IPS DF 6.9 (cell line): ENCODE data around the gene RRH.

Experiments used
- DNase-seq: peaks from one replicate; pipeline ENCODE4 v3.0.0-alpha.2; 2013; ENCODE audit warnings: low read depth, low spot score
- H3K27ac ChIP-seq: one replicate; pipeline ENCODE4 v1.5.1; 2013; ENCODE audit warnings: low read length, control low read depth
- H3K27me3 ChIP-seq: 2 replicates; pipeline ENCODE4 v1.6.1; 2013; ENCODE audit warnings: mild to moderate bottlenecking, low read length; ENCODE audit not compliant: control insufficient read depth, insufficient read depth
- H3K36me3 ChIP-seq: 2 replicates; pipeline ENCODE4 v1.6.1; 2013; ENCODE audit warnings: low read length; ENCODE audit not compliant: control insufficient read depth, insufficient read depth
- H3K4me1 ChIP-seq: 2 replicates; pipeline ENCODE4 v1.6.1; 2013; ENCODE audit warnings: low read length; ENCODE audit not compliant: control insufficient read depth, insufficient read depth
- H3K4me3 ChIP-seq: 2 replicates; pipeline ENCODE4 v1.5.1; 2013; ENCODE audit warnings: mild to moderate bottlenecking, low read length
- H3K9me3 ChIP-seq: 2 replicates; pipeline ENCODE4 v1.6.1; 2013; ENCODE audit warnings: low read length, inconsistent platforms; ENCODE audit not compliant: control insufficient read depth, insufficient read depth
- WGBS: extraction: QIAGEN DNeasy Blood & Tissue Kit; methylation state at CpG from one replicate; pipeline ENCODE4 v1.1.7; 2013; ENCODE audit warnings: mixed read lengths, missing lambda C conversion rate; ENCODE audit not compliant: insufficient read length, insufficient coverage; 5-methylcytosine and 5-hydroxymethylcytosine counted together

The RRH gene

DNA sequence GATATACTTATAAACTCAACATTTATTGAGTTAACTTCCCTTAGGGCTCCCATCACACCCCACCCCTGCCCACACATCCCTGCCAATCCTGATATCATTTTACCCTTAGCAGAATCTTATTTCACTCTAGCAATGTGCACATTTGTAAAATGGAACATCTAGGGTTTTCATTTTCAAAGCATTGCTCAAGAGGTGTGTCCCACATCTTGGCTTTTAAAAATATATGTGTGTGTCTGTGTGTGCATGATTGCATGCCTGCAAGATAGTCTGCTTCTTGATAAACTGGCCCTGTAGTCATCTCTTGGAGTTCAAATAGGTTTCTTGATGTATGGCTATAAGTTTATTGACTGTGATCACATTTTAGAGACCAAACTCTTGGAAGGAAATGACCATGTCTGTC is 58.5 kb downstream of the RRH start:
- Histone ChIP-seq H3K27me3 (no peaks in the 10 kb centered on the region), H3K27ac (no peak overlapping the region), H3K4me3 (no peak overlapping the region), H3K9me3 (no peaks in the 10 kb centered on the region), H3K36me3 (no peaks in the 10 kb centered on the region), H3K4me1 (no peaks in the 10 kb centered on the region)
- no peak for DNase-seq

DNA sequence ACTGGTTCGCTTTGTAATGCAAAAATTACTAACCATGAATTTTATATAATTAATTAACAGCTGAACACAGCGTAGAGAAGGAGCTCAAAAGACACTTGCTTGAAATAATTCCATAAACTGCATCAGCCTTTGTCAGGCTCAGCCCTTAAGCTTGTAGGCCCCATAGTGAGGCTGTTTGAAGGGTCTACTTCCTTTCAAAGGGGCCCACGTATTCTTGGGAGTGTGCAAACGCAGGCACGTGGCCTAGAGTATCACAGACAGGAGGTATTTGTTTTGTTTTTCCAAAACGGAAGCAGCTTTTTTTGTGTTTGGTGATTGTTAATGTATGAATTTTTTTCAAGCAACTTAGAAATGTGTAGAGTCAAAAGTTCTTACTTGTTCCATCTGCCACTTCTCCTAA is 59.3 kb downstream of the RRH start:
- H3K36me3 ChIP-seq = no peaks in the 10 kb centered on the region
- no peak overlapping the region for H3K27ac ChIP-seq

DNA sequence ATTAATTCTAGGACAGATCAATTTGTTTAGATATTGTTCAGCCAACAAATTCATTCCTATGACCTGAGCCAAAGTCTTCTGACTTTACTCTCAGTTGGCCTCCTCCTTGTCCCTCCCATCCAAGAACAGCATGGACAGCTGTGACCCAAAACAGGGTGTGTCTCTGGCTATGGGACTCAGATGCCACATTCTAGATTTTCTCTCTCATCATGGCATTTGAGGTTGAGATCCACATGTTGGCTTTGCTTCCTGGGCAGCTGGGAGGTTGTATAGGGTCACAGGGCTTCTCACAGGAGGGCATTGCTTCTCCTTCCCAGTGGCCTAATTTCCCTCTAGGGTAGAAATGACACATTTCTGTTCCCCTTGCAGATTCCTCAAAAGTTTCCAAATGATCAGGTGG is 62.3 kb downstream of the RRH start:
- Histone ChIP-seq H3K4me1 (no peaks in the 10 kb centered on the region), H3K27me3 (no peaks in the 10 kb centered on the region)
- no peak for DNase-seq

More for the DNA sequence above, 59.3 kb downstream of the RRH start:
- Histone ChIP-seq H3K27me3 (no peaks in the 10 kb centered on the region), H3K4me1 (no peaks in the 10 kb centered on the region), H3K4me3 (no peak overlapping the region), H3K9me3 (no peaks in the 10 kb centered on the region)
- no CpG with 5 or more reads among the region's 6 CpGs for WGBS
- DNase-seq = no peak

More for the DNA sequence above, 62.3 kb downstream of the RRH start:
- no peaks in the 10 kb centered on the region for H3K36me3 ChIP-seq
- H3K9me3 ChIP-seq = no peaks in the 10 kb centered on the region
- no peak overlapping the region for H3K27ac ChIP-seq
- no peak overlapping the region for H3K4me3 ChIP-seq
